TTC549 (cell line): ENCODE measurements around the gene LRP8.

Source experiments
- FAIRE-seq: peaks from 2 replicates; lab custom pipeline; 2012; peaks lifted over from hg19 to GRCh38; lab: Jason Lieb, UNC

LRP8 gene

DNA sequence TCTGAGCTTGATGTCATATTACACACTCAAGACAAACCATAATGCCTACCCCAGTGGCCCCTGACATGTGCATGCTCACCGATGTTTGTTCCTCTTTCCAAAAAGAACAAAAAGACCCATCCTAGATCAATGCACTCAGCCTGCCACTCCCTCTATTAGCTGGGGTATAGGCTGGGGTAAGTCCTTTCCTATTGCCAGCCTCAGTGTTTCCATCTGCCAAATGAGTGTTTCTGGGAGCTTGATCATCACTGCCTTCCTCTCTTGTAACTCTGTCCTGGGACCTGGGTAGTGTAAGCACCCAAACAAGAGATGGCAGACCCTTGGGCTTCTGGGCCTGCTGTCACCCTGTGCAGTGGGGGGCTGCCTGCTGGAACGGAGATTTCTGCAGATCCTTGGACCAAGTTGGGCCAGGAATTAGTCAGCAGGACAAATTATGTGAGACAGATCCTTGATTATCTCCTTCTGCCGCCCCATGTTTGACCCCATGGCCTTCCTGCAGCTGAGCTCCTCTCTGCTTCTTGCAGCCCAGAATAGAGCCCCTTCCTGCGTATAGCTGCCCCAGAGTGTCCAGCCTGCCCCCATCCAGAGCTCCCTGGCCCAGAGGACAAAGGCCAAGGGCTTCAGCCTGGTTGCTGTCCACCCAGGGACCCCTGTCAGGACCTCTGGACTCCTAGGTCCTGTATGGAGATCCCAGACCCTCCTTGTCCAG, 31.5 kb upstream of the LRP8 start:
- no peak for FAIRE-seq

GRCh38 chr1:53356637-53357036, 28.8 kb upstream of the LRP8 start:
- no peak for FAIRE-seq

GRCh38 chr1:53354119-53354518, 26.2 kb upstream of the LRP8 start:
- no peak for FAIRE-seq

GRCh38 chr1:53352561-53352960, 24.7 kb upstream of the LRP8 start:
- FAIRE-seq, result no peak

- no peak for FAIRE-seq
Measured at GRCh38 chr1:53350853-53351767, 23.2 kb upstream of the LRP8 start.

DNA sequence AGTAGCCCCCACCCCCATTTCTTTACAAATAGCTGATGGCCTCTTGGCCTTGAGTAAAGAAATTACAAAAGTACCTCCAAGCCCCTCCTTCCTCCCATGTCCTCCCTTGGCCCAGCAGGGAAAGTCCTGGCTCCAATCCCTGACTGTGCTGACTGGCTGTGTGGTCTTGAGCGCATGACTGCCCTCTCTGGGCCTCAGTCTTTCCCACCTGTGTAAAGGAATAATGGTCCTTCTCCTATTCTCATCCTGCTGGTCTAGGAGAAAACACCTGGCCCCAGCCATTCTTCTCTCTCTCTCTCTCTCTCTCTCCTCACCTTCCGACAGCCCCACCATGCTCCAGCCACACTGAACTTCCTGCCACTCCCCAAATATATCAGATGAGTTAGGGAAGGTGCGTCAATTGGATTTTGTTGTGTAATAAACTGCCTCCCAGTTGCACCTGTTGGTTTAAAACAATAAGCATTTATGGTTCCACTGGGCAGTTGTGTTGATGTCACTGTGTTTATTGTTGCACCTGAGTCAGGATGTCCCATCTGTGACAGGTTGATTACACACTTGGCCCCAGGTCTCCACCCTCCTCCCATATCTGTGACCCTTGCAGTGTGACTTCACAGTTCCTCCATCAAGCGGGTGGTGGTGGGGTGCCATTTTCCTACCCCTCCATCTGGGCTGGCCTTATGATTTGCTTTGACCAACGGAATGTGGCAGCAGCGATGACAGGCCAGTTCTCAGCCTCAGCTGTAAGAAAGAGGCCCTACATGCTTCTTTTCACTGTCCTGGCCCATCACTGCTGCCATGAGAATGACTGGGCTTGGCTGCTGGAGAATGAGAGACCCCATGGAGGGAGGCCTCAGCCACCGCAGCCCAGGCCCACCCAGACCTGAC, 22.3 kb upstream of the LRP8 start:
- FAIRE-seq, result no peak

GRCh38 chr1:53349369-53349835, 21.5 kb upstream of the LRP8 start:
- no peak for FAIRE-seq

DNA sequence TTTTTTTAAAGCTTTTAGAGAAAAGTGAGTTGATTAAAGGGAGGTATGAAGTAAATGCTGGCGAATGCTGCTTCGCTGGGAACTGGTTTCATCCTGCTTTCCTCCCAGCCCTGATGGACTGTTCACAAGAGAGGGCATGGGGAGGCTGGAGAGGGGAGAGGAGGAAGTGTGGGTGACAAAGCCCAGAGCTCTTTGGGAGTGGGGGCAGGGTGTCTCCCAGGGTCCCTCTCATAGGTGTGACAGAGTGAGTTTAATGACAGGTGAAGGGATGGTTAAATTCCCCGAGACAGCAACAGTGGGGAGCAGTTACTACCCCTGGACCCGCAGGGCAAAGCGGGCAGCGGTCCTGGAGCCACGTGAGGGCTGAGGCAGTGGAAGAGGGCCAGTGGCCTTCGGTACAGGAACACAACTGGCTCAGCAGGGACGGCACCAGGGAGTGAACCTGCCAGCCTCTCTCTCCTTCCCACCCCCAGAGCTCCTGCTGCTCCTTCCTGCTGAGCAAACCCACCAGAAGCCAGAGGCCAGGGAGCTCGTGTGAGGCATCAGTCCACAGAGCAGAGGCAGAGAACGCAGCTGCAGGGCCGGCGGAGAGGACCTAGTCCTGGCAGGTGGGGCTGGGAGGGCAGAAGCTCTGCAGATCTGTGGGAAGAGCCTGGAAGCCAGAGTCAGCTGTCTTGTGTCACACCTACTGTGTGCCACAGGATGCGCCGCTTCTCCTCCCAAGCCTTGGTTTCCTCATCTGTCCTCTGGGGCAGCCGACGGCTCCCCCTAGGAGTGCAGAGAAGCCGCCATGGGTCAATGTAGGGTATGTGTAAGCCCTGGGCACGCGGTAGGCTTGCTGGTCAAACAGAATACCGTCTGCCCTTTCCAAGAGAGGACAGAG, 20.9 kb upstream of the LRP8 start:
- FAIRE-seq, result no peak

DNA sequence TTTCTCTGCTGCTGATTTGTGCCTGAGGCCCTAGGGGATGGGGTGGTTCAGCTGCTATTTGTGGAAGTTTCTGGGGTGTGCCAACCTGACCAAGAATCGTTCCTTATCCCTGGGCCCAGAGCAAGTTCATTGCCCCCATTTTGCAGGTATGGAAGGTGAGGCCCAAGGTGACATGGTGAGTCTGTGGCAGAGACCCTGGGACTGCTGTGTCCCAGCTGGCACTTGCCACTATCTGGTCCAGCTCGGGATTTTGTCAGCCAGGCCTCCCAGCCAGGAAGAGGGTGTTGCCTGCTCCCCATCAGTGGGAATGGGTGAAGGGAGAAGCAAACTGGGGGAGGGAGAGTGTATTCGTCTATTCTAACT, 18.9 kb upstream of the LRP8 start:
- FAIRE-seq, result no peak

DNA sequence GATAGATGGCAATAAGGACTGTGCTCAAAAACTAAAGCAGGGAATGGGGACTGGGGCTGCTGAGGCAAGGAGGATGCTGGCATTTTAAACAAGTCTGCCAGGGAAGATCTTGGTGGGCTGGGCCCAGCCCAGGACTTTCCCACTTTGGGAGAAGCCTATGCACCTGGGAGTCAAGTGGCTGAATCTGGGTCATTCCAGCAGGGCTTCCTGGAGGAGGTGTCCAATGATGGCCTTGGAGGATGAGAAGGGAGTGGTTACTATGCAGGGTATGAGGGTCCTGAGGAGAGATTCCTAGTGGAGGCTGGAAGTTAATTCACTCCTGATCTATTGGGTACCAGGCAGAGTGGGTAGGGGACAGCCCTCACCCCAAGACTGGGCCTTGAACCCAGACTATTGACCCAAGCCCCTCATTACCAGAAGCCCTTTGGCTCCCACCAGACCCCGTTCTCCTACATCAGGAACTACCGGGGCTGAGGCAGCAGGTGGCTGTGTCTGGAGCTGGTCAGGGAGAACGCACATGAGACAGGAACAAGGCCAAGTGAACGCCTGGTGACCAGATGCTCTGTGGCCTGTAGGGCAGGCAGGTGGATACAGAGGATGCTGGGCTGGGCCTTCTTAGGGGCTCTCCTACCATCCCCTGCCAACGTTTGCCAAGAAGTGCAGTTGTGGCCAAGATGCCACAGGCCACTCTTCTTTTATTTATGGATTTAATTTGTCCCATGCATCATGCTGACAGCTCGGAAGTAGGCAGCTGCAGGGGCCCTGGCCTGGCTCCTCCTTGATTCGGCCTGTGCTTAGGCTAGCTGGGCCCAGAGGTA, 18.3 kb upstream of the LRP8 start:
- no peak for FAIRE-seq

- FAIRE-seq, result no peak
Measured at GRCh38 chr1:53344921-53345838, 17.3 kb upstream of the LRP8 start.

DNA sequence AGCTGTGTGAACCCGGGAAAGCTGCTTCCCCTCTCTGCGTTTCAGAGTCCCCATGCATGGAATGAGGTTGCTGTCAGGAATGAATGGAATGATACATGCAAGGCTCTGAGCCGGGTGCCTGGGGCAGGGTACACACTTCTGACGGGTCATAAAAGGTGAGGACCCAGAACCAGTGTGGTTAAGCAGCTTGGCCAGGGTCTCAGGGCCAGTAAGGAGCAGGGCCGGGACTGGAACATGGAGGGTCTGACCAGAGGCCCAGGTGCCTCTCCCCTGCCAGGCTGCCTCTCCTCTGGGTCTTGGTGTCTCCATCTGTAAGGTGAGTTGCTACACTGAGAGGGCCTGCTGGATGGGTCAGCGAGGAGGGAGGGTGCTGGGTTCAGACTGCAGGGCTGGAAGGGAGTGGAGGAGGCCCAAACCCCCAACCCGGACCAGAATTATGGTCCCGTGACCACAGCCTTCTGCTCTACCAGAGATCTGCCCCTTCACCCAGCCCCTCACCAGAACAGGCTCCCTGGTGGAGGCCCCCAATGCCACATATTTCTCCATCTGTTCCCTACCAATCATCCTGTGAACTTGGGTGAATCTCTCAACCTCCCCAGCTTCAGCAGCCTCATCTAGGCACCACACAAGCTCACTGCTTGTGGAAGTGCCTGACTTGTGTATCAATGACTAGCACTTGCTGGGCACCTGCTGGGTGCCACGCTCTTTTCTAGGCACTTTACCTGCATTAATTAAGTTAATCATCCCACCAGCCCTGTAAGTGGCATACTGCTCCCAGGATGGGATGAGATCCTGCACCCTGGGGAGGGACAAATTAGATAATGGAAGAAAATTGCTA, 16.2 kb upstream of the LRP8 start:
- FAIRE-seq, result no peak

DNA sequence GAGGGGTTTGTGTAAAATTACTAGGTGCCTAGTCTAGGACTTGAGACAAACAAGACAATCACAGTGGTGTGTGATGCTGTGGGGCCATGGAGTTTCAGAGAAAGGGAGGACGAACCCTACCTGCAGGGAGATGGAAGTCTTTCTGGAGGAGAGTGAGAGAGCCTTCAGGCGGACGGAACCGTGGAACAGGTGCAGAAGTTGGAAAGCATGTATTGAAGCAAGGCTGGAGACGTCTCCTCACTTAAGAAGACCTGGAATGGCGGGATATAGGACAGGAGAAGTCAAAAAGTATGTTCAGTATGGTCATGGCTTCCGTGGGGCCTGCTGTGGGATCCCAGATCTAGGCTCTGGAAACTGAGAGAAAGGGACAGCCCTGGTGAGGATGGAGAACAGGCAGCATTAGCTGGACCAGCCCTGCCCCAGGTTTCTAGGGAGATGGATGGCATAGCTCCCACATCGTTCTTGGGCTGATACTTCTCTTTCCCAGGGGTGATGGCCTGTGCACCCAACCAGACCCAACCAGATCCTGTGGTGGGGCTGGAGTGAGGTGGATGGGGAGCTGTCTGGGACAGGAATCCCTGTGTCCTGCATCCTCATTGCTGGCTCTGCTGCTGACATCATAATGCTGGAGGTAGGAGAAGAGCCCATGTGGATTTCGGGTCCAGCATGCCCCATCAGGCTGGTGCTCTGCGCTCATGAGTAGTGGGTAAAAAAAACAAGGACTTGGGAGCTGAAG, 15.0 kb upstream of the LRP8 start:
- FAIRE-seq, result no peak

DNA sequence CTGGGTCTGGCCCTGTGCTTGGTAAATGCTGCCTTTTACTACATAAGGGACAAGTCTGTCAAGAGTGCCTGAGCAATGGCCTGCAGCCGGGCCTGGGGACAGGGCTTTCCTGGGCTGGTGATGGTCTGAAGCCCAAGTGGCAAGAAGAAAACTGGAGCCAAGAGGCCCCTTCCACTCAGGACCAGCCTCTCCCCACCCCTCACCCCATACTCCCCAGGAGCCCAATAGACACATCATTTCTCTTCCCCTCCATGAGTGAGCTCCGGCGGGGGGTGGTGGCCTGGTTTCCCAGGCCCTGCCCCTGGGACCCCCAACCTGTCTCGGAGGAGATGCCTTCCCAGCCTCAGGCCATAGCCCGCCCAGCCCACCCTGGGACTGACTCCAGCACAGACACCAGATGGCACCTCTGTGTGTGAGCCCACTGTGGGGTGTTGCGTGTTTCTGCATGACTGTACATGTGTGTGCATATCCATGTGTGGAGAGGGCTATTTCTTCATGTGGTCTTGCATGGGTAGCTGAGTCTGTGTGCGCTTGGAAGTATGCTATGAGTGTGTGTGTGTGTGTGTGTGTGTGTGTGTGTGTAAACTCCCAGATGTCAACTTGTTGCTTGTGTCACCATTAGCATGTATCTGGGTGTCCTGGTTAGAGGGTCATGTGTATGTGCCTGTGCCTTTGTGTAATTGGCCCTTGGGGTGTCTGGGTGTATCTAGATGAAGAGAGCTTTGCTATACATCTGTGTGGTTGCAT, 14.3 kb upstream of the LRP8 start:
- FAIRE-seq, result no peak

GRCh38 chr1:53341521-53341895, 13.6 kb upstream of the LRP8 start:
- no peak for FAIRE-seq

GRCh38 chr1:53340660-53341520, 13.0 kb upstream of the LRP8 start:
- no peak for FAIRE-seq
